Mucosa of descending colon (tissue), 3 donors: Measurements from ENCODE around the gene SULT2B1. TPM values are rescaled to one million over a fixed set of nuclear protein-coding genes. Genes with fewer than 3 reads are reported as not detected.
"Not testable (repeated sequence)": the region's sequence is repeated elsewhere in the genome, so short reads cannot be mapped to it uniquely, and the experiment has no call there.

Experiments used
- ATAC-seq: fragments of 200-7000 bp; cut with Tn5 transposase; one replicate; pipeline ENCODE4 v1.9.1; 2020; ENCODE audit warnings: mild to moderate bottlenecking, moderate library complexity
- DNase-seq, 3 donors: peaks; one replicate each; pipeline ENCODE4 v3.0.0-alpha.2; 2020
- H3K36me3 ChIP-seq: fragments of 200-600 bp; one replicate; pipeline ENCODE4 v1.8.0; 2021; ENCODE audit warnings: low read depth, mild to moderate bottlenecking
- H3K4me1 ChIP-seq: fragments of 200-600 bp; one replicate; pipeline ENCODE4 v1.8.0; 2021; ENCODE audit warnings: low read depth, mild to moderate bottlenecking
- H3K4me3 ChIP-seq: fragments of 200-600 bp; one replicate; pipeline ENCODE4 v1.8.0; 2021; ENCODE audit warnings: mild to moderate bottlenecking
- H3K9me3 ChIP-seq: fragments of 200-600 bp; one replicate; pipeline ENCODE4 v1.8.0; 2021; ENCODE audit warnings: mild to moderate bottlenecking
- CTCF ChIP-seq: fragments of 200-600 bp; IDR thresholded peaks from one replicate; pipeline ENCODE4 v1.8.0; 2022; ENCODE audit warnings: antibody characterized with exemption, mild to moderate bottlenecking
- intact Hi-C, 2 donors: fragments of 100-400 bp; cut with DNase I in 1 of 2; cut with micrococcal nuclease in 1 of 2; formaldehyde crosslinking; loops; one replicate each; pipeline versions ENCODE4 v1.11.0 to v1.11.1; 2022; cut with DNase I, micrococcal nuclease
- total RNA-seq, 3 donors: library from RNA; stranded (reverse); fragmentation: NEBNext Ultra II Directional in 2 of 3; extraction: Animal tissue kit (Norgen Biotek cat#: 25700) in 2 of 3; gene quantifications; one replicate each; pipeline versions ENCODE4 v1.2.1 to v1.2.4, GENCODE V29; 2021 to 2023
- donor health status: DM: no; HTN: no; CAD: no; lungs with moderate emphysema.
- donor health status: DM: no; HTN: no; CAD: no.
- donor health status: DM: no; HTN: yes; CAD: no.

The SULT2B1 gene
- total RNA-seq, 3 donors from 2014 or later: 0.51 to 3.1 (median 1.1) TPM

GRCh38 chr19:48533770-48534169 is 18.2 kb upstream of the SULT2B1 start:
- TF ChIP-seq CTCF: no peak
- peaks cover 7% of the 10 kb centered on the region for H3K9me3 ChIP-seq
- ATAC-seq: no peak
- no peaks in the 10 kb centered on the region for H3K4me1 ChIP-seq
- DNase-seq: no peak
- H3K36me3 ChIP-seq: no peaks in the 10 kb centered on the region
- no peak overlapping the region for H3K4me3 ChIP-seq
- intact Hi-C loops: no loop called here

- ATAC-seq: no peak
Measured at GRCh38 chr19:48537541-48537940, 14.4 kb upstream of the SULT2B1 start.

GRCh38 chr19:48538057-48538456 is 13.9 kb upstream of the SULT2B1 start:
- ATAC-seq, intact Hi-C loops, H3K4me3 ChIP-seq: not testable (repeated sequence)

More at GRCh38 chr19:48537541-48537940, 14.4 kb upstream of the SULT2B1 start:
- Histone ChIP-seq H3K36me3 (no peaks in the 10 kb centered on the region), H3K4me3 (no peak overlapping the region), H3K9me3 (no peaks in the 10 kb centered on the region), H3K4me1 (peaks cover 5% of the 10 kb centered on the region)
- no peak for DNase-seq
- TF ChIP-seq CTCF: no peak
- intact Hi-C loops: no loop called here

GRCh38 chr19:48539503-48540096 is 12.4 kb upstream of the SULT2B1 start:
- Histone ChIP-seq H3K36me3 (no peaks in the 10 kb centered on the region), H3K9me3 (no peaks in the 10 kb centered on the region), H3K4me3 (no peak overlapping the region), H3K4me1 (peaks cover 9% of the 10 kb centered on the region)
- no peak for TF ChIP-seq CTCF
- intact Hi-C loops: no loop called here
- DNase-seq (peak in 1 of 3 donors; percentile 74), ATAC-seq (peak; percentile 68)

More at GRCh38 chr19:48538057-48538456, 13.9 kb upstream of the SULT2B1 start:
- DNase-seq, H3K4me1 ChIP-seq, H3K9me3 ChIP-seq, H3K36me3 ChIP-seq: not testable (repeated sequence)

- DNase-seq (no peak), ATAC-seq (peak; percentile 20)
- Histone ChIP-seq H3K36me3 (no peaks in the 10 kb centered on the region), H3K4me3 (no peak overlapping the region), H3K4me1 (peaks cover 9% of the 10 kb centered on the region), H3K9me3 (no peaks in the 10 kb centered on the region)
- TF ChIP-seq CTCF: no peak
- intact Hi-C loops: no loop called here
Measured at GRCh38 chr19:48540110-48540509, 11.9 kb upstream of the SULT2B1 start.

GRCh38 chr19:48541813-48542212 is 10.2 kb upstream of the SULT2B1 start:
- Histone ChIP-seq H3K9me3 (no peaks in the 10 kb centered on the region), H3K4me3 (no peak overlapping the region), H3K36me3 (no peaks in the 10 kb centered on the region), H3K4me1 (peaks cover 9% of the 10 kb centered on the region)
- intact Hi-C loops: no loop called here
- TF ChIP-seq CTCF: no peak
- DNase-seq (no peak), ATAC-seq (no peak)
